Measurements from ENCODE around the gene RASGRF1. TPM values are rescaled to one million over a fixed set of nuclear protein-coding genes. Genes with fewer than 3 reads are reported as not detected.

The RASGRF1 gene
- total RNA-seq, 6 experiments from 2014 or later: 0.29 TPM; not detected in 5

DNA sequence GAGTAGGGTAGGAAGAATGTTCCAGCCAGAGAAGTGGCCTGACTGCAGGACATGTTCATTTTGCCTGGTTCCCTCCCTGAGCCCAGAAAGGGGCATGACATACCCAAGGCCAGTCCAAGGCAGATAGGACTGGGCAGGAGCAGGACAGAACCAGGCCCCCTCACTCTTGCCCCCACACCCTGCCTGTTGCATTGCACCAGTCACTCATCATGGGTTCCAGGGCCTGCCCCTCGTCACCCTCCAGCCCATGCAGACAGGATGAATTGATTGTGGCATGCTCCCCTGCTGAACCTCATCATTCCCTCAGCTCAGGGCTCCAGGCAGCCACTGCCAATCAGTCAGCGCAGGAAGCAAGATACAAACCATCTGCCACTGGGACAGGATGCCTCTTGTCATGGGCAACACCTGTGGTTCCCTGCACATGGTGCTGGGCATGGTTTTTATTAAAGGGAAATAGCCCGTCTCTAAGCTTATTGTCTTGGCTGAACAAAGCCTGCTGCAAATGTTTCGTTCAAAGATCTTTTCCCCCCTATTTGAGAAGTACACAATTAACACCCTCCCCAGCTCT is 48.9 kb downstream of the RASGRF1 start:
- no peaks in the 10 kb centered on the region for H3K4me1 ChIP-seq
- no peak overlapping the region for H3K4me3 ChIP-seq
- ATAC-seq (no peak), DNase-seq (peak in 1 of 3 donors; percentile 4)
- 67% methylated on average over 3 of the region's 4 CpGs for WGBS (ENCODE audit: insufficient coverage, low coverage, low lambda C conversion rate, missing lambda C conversion rate)
- H3K36me3 ChIP-seq: no peaks in the 10 kb centered on the region
- no peak for TF ChIP-seq POLR2A (IDR thresholded peaks at IDR 0.05)
- TF ChIP-seq, protein P1, sequence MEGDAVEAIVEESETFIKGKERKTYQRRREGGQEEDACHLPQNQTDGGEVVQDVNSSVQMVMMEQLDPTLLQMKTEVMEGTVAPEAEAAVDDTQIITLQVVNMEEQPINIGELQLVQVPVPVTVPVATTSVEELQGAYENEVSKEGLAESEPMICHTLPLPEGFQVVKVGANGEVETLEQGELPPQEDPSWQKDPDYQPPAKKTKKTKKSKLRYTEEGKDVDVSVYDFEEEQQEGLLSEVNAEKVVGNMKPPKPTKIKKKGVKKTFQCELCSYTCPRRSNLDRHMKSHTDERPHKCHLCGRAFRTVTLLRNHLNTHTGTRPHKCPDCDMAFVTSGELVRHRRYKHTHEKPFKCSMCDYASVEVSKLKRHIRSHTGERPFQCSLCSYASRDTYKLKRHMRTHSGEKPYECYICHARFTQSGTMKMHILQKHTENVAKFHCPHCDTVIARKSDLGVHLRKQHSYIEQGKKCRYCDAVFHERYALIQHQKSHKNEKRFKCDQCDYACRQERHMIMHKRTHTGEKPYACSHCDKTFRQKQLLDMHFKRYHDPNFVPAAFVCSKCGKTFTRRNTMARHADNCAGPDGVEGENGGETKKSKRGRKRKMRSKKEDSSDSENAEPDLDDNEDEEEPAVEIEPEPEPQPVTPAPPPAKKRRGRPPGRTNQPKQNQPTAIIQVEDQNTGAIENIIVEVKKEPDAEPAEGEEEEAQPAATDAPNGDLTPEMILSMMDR (IDR thresholded peaks at IDR 0.05): no peak
- intact Hi-C loops (cut with DNase I): no loop called here
- no peaks in the 10 kb centered on the region for H3K9me3 ChIP-seq
- no peak overlapping the region for H3K27ac ChIP-seq
- no peaks in the 10 kb centered on the region for H3K27me3 ChIP-seq

DNA sequence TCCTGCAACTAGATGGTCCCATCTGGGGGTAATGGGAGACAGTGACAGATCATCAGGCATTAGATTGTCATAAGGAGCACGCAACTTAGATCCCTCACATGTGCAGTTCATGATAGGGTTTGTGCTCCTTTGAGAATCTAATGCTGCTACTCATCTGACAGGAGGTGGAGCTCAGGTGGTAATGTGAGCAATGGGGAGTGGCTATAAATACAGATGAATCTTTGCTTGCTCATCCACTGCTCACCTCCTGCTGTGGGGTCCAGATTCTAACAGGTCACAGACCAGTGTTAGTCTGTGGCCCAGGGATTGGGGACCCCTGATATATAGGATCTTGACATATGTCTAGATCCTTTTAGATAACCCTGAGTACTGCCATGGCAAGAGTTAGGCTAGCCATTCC is 52.7 kb downstream of the RASGRF1 start:
- intact Hi-C loops (cut with DNase I): no loop called here
- H3K9me3 ChIP-seq: no peaks in the 10 kb centered on the region
- DNase-seq: no peak
- WGBS (ENCODE audit: insufficient coverage, low coverage, low lambda C conversion rate, missing lambda C conversion rate): no CpG with 5 or more reads among the region's 1 CpG
- no peak overlapping the region for H3K4me3 ChIP-seq
- H3K27ac ChIP-seq: no peak overlapping the region
- no peaks in the 10 kb centered on the region for H3K27me3 ChIP-seq
- no peak for TF ChIP-seq POLR2A (IDR thresholded peaks at IDR 0.05)
- TF ChIP-seq, protein P1 (IDR thresholded peaks at IDR 0.05): no peak
- H3K36me3 ChIP-seq: no peaks in the 10 kb centered on the region
- H3K4me1 ChIP-seq: no peaks in the 10 kb centered on the region
- no peak for ATAC-seq

GRCh38 chr15:79036323-79036722 is 54.3 kb downstream of the RASGRF1 start:
- Histone ChIP-seq H3K4me3 (no peak overlapping the region), H3K27me3 (no peaks in the 10 kb centered on the region), H3K9me3 (no peaks in the 10 kb centered on the region), H3K4me1 (no peaks in the 10 kb centered on the region), H3K36me3 (no peaks in the 10 kb centered on the region), H3K27ac (no peak overlapping the region)
- DNase-seq (no peak), ATAC-seq (no peak)
- 90% methylated on average over 3 of the region's 4 CpGs for WGBS (ENCODE audit: insufficient coverage, low coverage, low lambda C conversion rate, missing lambda C conversion rate)
- TF ChIP-seq POLR2A (IDR thresholded peaks at IDR 0.05): no peak
- TF ChIP-seq, protein P1 (IDR thresholded peaks at IDR 0.05): no peak
- intact Hi-C loops (cut with DNase I): no loop called here

GRCh38 chr15:79035814-79036213 is 54.8 kb downstream of the RASGRF1 start:
- Histone ChIP-seq H3K4me1 (no peaks in the 10 kb centered on the region), H3K9me3 (no peaks in the 10 kb centered on the region), H3K27ac (no peak overlapping the region), H3K4me3 (no peak overlapping the region), H3K27me3 (no peaks in the 10 kb centered on the region), H3K36me3 (no peaks in the 10 kb centered on the region)
- intact Hi-C loops (cut with DNase I): no loop called here
- 48% methylated on average over 5 of the region's 18 CpGs for WGBS (ENCODE audit: insufficient coverage, low coverage, low lambda C conversion rate, missing lambda C conversion rate)
- no peak for ATAC-seq
- no peak for TF ChIP-seq POLR2A (IDR thresholded peaks at IDR 0.05)
- TF ChIP-seq, protein P1 (IDR thresholded peaks at IDR 0.05): no peak
- no peak for DNase-seq
